HG02943 (cell line): ENCODE data around the gene CENPC.
"Not testable (repeated sequence)": the region's sequence is repeated elsewhere in the genome, so short reads cannot be mapped to it uniquely, and the experiment has no call there.

Experiments used
- ATAC-seq: cut with Tn5 transposase; IDR thresholded peaks from one replicate; pipeline ENCODE4 v1.9.1; 2021; ENCODE audit warnings: mild to moderate bottlenecking, low read depth, moderate library complexity; ENCODE audit not compliant: unreplicated experiment

CENPC gene

DNA sequence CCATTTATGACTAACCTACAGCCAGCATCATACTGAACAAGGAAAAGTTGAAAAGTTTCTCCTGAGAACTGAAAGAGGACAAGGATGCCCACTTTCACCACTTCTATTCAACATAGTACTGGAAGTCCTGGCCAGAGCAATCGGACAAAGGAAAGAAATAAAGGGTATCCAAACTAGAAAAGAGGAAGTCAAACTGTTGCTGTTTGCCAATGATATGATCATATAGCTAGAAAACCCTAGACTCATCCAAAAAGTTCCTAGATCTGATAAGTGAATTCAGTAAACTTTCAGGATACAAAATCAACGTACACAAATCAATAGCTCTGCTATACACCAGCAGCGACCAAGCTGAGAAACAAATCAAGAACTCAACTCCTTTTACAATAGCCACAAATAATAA is 64.5 kb downstream of the CENPC start:
- ATAC-seq, result no peak

DNA sequence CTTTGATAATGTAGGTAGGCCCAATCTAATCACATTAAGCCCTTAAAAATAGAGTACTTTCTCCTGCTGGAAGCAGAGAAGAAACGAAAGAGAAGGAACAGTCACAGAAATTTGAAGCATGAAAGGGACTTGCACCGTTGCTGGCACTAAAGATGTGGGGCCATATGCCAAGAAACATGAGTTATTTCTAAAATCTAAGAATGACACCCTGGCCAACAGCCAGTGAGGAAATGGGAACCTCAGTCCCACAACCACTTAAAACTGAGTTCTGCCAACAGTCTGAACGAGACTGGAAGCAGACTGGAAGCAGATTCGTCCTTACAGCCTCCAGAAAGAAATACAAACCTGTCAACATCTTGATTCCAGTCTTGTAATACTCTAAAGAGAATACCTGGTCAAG is 70.1 kb downstream of the CENPC start:
- no peak for ATAC-seq

DNA sequence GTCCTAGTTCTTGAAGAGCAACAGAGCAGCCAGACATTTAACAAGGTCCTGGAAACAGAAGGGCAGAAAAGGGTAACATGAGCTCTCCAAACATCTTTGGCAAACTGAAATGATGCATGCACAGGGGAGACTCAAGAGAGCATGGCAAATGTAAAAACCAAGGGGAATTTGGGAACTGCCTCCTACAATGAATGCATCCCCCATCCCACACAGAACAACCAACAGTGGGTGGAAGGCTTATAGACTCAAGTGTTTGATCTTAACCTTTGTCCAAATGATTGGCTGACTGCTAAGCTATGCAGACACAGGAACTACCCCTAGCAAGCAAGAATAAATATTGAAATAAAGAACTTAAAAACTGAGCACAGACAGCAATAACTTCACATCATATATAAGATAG is 74.4 kb downstream of the CENPC start:
- ATAC-seq, result no peak

DNA sequence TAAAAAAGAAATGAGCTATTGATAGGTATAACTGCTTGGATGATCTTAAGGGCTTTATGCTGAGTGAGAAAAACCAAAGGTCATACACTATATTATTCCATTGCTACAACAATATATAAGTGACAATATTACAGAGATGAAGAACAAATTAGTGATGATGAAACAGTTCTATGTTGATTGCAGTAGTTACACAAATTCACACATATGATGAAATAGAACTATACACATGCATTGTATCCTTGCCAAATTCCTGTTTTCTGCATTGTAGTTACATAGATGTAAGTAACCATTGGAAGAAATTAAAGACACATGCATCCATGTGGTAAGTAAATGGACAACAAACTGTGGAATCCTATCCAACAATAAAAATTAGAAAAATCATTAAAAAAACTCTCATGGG is 76.5 kb downstream of the CENPC start:
- ATAC-seq, result no peak

DNA sequence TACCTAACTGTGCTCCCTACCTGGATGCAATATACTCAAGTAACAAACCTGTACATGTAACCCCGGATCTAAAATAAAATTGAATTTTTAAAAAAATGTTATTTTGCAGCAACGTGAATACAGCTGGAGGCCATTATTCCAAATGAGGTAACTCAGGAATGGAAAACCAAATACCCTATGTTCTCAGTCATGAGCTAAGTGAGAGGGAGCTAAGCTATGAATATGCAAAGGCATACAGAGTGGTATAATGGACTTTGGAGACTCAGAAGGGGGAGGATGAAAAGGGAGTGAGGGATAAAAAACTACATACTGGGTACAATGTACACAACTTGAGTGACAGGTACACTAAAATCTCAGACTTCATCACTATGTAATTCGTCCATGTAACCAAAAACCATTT is 78.6 kb downstream of the CENPC start:
- ATAC-seq, result no peak

DNA sequence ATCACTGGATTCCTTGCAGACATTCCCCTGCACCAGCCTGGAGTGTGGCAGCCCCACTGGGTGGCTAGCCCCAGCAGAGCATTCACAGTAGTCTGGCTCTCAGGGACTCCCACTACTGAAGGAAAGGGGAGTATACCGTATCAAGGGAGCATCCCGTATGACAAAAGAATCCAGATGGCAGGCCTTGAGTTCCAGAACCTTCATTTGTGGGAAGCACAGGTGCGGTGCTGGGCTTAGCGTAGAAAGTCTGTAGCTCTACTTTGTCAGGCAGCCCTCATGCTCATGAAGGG is 79.6 kb downstream of the CENPC start:
- ATAC-seq, result no peak

DNA sequence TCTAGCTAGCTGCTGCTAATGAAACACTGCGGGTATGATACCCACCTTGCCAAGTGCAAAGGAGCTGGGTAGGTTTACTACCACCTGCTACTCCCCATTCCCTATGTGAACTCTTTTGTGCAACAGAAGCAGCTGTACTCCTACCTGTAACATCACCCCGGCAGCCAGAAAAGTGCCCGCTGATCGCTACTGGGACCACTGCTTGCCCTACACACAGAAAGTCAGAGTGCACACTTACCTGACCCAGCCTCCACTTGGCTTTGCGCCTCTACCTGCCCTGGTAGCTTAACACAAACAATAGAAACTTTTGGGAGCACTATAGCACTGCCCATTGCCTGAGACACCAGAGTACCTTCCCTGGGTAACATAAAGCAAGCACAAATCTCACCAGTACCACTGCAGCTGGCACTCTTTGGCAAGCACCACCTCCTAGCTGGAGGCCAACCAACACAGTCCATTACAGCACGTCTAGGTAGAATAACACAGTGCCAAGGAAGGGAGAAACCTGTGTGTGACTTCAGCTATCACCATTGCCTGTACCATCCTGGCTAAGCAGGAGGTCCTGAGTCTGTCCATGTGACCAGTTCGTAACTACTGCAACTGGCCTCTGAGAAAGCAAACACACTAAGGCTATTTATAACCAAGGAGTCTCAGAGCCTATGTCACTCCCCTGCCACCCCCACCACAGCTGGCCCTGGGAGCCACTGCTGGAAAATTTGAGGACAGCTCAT is 80.1 kb downstream of the CENPC start:
- ATAC-seq, result no peak

DNA sequence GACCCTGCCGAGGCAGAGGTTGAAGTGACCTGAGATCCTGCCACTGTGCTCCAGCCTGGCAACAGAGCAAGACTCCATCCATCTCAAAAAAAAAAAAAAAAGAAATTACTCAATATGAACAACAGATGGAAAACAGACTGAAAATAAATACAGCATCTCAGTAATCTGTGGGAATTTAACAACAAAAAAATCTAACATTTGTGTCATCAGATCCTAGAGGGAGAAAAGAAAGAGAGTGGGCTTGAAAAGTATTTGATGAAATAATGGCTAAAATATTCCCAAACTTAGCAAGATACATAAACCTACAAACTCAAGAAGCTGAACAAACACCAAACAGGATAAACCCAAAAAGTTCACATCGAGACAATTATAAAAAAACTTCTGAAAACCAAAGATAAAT is 84.7 kb downstream of the CENPC start:
- ATAC-seq, result no peak

DNA sequence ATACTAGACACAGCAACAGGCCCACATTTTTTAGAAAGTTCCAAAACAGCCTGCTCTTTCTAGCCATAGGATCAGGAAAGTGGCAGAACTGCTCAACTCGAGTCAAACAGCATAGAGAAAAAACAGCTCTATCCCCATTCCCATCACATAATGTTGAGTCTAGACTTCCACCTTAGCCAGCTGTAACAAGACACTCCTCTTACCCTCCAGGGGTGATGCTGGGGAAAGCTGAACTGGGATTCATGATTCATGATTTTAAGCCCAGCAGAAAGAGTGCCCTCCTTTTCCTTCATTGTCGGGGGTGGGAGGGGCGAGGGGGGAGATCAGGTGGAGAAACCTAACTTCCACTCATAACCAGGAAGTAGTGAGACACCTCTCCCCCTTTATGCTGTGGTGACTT is 86.1 kb downstream of the CENPC start:
- no peak for ATAC-seq

DNA sequence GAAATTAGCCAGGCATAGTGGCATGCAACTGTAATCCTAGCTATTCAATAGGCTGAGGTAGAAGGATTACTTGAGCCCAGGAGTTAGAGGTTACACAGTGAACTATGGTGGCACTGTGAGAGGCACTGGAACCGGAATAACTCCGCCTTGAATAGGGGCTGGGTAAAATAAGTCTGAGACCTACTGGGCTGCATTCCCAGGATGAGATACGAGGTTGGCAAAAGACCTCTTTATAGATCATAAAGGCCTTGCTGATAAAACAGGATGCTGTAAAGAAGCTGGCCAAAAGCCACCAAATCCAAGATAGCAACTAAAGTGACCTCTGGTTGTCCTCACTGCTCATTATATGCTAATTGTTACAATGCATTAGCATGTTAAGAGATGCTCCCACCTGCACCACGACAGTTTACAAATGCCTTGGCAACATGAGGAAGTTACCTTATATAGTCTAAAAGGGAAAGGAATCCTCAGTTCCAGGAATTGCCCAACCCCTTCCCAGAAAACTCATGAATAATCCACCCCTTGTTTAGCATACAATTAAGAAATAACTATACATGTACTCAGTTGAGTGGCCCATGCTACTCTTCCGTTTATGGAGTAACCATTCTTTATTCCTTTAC is 88.6 kb downstream of the CENPC start:
- ATAC-seq, result no peak

DNA sequence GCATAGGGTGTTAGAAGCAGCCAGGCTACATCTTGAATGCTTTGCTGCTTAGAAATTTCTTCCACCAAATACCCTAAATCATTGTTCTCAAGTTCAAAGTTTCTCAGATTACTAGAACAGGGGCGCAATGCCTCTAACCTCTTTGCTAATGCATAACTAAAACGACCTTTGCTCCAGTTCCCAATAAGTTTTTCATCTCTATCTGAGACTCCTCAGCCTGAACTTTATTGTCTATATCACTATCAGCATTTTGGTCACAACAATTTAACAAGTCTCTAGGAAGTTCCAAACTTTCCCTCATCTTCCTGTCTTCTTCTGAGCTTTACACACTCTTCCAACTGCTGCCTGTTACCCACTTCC is 92.5 kb downstream of the CENPC start:
- not testable (repeated sequence) for ATAC-seq

DNA sequence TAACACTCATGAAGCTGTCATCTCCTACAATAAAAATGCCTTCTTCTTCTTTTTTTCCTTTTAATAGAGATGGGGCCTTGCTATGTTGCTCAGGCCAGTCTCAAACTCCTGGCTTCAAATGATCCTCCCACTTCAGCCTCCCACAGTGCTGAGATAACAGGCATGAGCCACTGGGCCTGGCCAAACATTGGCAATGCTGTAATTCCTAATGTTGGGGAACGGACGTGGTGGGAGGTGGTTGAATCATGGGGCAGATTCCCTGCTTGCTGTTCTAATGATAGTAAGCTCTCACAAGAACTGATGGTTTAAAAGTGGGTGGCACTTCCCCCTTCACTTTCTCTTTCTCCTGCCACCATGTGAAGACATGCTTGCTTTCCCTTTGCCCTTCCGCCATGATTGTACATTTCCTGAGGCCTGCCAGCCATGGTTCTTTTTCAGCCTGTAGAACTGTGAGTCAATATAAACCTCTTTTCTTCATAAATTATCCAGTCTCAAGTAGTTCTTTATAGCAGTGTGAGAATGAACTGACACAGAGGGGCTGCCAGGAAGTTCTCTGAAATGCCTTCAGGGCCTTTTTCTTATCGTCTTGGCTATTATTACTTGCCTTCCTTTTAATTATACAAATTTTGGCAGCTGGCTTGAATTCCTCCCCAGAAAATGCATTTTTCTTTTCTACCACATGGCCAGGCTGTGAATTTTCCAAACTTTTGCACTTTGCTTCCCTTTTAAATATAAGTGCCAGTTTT is 93.0 kb downstream of the CENPC start:
- ATAC-seq, result no peak

DNA sequence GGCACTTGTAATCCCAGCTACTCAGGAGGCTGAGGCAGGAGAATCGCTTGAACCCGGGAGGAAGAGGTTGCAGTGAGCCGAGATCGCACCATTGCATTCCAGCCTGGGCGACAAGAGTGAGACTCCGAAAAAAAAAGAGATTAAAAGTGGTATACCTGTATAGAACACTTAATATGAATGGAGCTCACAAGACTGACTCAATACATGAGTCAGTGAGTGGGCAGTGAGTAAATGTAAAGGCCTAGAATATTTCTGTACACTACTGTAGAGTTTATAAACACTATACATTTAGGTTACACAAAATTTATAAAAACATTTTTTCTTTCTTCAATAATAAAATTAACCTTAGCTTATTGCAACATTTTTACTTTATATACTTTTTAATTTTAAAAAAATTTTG is 93.8 kb downstream of the CENPC start:
- no peak for ATAC-seq

DNA sequence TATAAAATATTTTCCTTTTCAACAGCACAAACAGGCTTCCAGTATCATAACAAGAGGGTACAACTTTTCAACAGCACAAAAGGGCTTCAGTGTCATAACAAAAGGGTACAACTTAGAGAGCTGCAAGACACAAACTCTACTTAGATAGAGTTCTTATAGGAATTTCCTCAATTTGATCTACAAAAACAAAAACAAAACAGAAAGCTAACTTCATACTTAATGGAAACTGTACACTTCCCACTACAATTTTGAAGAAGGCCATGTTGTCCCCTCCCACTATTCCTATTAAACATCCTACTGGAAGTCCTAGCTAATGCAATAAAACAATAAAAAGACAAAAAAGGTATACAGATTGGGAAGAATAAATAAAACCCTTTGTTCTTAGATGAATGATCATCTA is 96.7 kb downstream of the CENPC start:
- ATAC-seq, result no peak

DNA sequence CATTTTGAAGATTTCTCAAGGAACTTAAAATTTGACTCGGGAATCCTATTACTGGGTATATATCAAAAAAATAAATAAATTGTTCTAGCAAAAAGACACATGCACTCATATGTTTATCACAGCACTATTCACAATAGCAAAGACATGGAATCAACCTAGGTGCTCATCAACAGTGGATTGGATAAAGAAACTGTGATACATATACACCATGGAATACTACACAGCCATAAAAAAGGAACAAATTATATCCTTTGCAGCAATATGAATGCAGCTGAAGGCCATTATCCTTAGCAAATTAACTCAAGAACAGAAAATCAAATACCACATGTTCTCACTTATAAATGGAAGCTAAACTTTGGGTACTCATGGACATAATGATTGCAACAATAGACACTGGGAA is 97.4 kb downstream of the CENPC start:
- ATAC-seq, result no peak

DNA sequence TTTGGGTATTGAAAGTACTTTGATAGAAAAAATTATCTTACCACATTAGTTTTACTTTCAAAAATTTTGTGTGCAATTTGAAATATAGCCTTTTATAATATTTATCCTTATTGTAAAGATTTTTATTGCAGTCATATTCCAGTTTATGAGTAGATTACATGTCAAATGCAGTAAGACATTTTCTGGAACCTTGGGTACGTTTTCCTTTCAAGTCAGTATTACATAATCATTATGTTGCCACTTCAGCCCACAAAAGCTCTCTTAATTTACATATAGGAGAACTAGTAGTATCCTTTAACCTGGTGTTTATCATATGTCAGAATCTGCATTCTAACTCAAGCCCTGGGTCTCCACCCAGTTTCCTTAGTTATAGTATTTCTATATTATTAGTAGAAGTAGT is 98.5 kb downstream of the CENPC start:
- no peak for ATAC-seq

DNA sequence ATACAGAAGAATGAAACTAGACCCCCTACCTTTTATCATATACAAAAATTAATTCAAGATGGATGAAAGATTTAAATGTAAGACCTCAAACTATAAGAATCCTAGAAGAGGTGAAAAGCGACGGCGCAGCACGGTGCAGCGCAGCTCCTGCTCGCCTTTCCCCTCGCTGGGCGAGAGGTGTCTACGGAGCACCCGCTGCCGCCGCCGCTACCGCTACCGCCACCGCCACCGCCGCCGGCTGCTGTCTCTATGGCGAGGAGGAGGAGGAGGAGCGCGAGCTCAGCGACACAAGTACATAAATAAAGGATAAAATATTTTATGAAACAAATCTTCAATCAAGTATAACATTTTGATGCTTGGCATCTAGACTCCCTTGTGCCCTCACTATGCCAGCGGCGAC is 99.4 kb downstream of the CENPC start:
- not testable (repeated sequence) for ATAC-seq

DNA sequence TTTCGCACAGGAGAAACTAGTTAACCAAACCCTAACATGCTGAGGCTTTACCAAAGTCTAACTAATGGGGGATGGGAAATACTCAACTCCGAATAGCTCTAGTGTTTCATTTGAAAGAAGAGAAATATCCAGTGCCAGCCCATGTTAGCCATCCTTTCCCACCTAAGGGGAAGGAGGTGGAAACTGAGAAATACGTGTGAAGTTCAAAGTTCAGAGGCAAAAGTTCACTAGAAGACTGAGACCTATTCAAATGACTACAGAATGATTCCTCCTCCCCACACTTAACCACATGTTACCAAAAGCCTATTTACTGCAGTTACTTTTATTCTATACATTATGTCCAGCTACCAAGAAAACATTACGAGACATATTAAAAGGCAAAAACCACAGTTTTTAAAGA is 106.3 kb downstream of the CENPC start:
- ATAC-seq, result no peak

DNA sequence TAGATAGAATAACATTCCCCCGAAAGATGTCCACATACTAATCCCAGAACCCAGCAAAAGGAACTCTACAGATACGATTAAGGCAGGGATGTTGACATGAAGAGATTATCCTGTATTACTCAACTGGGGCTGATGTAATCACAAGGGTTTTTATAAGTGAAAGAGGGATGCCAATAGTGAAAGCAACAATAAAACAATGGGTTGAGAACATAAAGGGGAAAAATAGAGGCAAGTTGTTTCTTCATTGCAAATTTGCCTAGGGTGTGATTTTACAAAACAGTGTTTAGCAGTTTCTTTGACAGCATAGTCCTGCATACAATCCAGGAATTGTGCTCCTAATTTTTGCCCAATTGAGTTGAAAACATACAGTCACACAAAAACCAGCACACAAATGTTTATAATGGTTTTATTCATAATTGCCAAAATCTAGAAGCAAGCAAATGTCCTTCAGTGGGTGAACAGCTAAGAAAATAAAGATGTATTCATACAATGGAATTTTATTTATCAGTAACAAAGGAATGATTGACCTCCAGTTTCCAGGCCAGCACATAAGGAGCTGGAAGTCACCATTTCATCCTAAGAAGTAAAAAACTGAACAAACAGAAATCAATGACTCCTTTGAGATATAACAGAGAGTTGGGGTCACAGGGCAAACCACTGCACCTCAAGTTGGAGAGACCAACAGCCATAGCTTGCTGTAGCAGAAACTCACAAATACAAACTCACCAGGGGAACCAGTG is 107.2 kb downstream of the CENPC start:
- no peak for ATAC-seq

DNA sequence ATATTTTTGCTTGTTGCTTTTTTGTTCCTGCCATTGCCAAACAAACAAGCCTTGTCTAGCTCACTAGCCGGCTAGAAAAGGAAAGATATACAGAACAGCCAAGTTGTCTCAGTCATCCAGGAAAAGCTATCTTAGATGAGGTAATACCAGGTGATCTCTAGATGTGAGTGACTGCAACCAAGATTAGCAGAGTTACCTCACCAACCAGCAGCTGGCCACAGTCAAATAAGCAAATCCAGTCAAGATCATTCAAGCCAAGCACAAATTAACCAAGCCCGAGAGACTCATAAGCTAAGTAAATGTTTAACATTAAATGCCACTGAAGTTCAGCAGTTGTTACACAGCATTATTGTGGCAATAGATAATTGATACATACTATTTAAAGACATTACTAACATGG is 108.6 kb downstream of the CENPC start:
- peak; percentile 96 for ATAC-seq

DNA sequence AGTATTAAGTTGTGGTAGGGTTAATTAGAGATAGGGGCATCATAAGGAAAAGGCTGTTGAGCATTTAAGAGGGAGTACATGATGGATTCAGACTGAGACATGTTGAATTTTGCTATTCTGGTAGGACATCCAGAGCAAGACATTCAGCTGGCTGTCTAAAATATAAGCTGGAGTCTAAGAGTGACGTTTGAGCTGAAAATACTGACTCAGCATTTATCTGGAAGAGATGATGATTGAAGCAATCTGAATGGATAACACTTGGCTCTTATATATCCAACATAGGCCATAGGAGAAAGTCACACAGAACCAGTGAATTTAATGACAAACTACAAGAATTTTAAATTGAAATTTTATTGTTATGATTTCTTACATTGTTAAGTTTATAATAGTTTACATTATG is 114.3 kb downstream of the CENPC start:
- ATAC-seq, result no peak
